HG02840 (cell line): Measurements from ENCODE around the gene VMAC.

Experiments used
- ATAC-seq: cut with Tn5 transposase; IDR thresholded peaks from one replicate; pipeline ENCODE4 v1.9.1; 2021; ENCODE audit warnings: mild to moderate bottlenecking, moderate library complexity, moderate number of reproducible peaks; ENCODE audit not compliant: unreplicated experiment, low FRiP score

The VMAC gene

GRCh38 chr19:5903056-5903623 is 1.5 kb upstream of the VMAC start:
- ATAC-seq = no peak

- ATAC-seq = peak; percentile 34
These were observed 884 bp upstream of the VMAC start, which contains the start of gene NDUFA11 for GRCh38 chr19:5903624-5904351. Gene NDUFA11, minus strand, starts transcription at chr19:5903790. Its CDS starts 82 bp downstream, at chr19:5903708.

- ATAC-seq = no peak
These were observed 574 bp downstream of the VMAC start for GRCh38 chr19:5905114-5905778.

GRCh38 chr19:5907241-5907640 is 2.6 kb downstream of the VMAC start:
- ATAC-seq = no peak

- ATAC-seq = no peak
These were observed 4.2 kb downstream of the VMAC start for GRCh38 chr19:5908773-5909442.

- ATAC-seq = no peak
These were observed 5.9 kb downstream of the VMAC start for GRCh38 chr19:5910638-5910907.

- no peak for ATAC-seq
These were observed 6.7 kb downstream of the VMAC start for GRCh38 chr19:5911366-5911765.

- ATAC-seq = no peak
These were observed 9.2 kb downstream of the VMAC start, which contains the start of gene CAPS for GRCh38 chr19:5913739-5914357. Gene CAPS, plus strand, starts transcription at chr19:5914254. Its CDS starts 153 bp downstream, at chr19:5914407.

- ATAC-seq = no peak
These were observed 9.7 kb downstream of the VMAC start for GRCh38 chr19:5914358-5914774.

GRCh38 chr19:5914946-5915781 is 10.5 kb downstream of the VMAC start:
- ATAC-seq = no peak

- ATAC-seq = no peak
These were observed 11.1 kb downstream of the VMAC start for GRCh38 chr19:5915782-5916165.

- no peak for ATAC-seq
These were observed 11.6 kb downstream of the VMAC start for GRCh38 chr19:5916181-5916708.

- ATAC-seq = no peak
These were observed 12.9 kb downstream of the VMAC start for GRCh38 chr19:5917431-5918107.

GRCh38 chr19:5918463-5919079 is 13.9 kb downstream of the VMAC start:
- no peak for ATAC-seq

- no peak for ATAC-seq
These were observed 17.0 kb downstream of the VMAC start for GRCh38 chr19:5921516-5922160.

GRCh38 chr19:5922161-5922545 is 17.5 kb downstream of the VMAC start:
- no peak for ATAC-seq

GRCh38 chr19:5923356-5923755 is 18.7 kb downstream of the VMAC start:
- no peak for ATAC-seq

- ATAC-seq = no peak
These were observed 21.3 kb downstream of the VMAC start for GRCh38 chr19:5925830-5926427.
